Stimulated activated CD8-positive, alpha-beta memory T cell treated with anti-CD3 and anti-CD28 coated beads, Interleukin-12 subunit alpha, Interleukin-12 subunit beta, amount 100 ng/mL, for 1 hour (primary cell): ENCODE results near the gene TMEM270.

Source experiments
- DNase-seq: peaks from one replicate; pipeline ENCODE4 v3.0.0-alpha.2; 2020; ENCODE audit warnings: low read depth

Gene TMEM270

GRCh38 chr7:73888959-73889358, 28.0 kb downstream of the TMEM270 start:
- no peak for DNase-seq

- no peak for DNase-seq
These were observed 29.7 kb downstream of the TMEM270 start for GRCh38 chr7:73890555-73891147.

GRCh38 chr7:73891178-73891885, 30.4 kb downstream of the TMEM270 start:
- DNase-seq: no peak

GRCh38 chr7:73892003-73892999, 31.3 kb downstream of the TMEM270 start:
- no peak for DNase-seq

GRCh38 chr7:73893342-73894101, 32.6 kb downstream of the TMEM270 start:
- no peak for DNase-seq

GRCh38 chr7:73894166-73894565, 33.2 kb downstream of the TMEM270 start:
- no peak for DNase-seq

- no peak for DNase-seq
These were observed 34.0 kb downstream of the TMEM270 start for GRCh38 chr7:73894733-73895551.

- no peak for DNase-seq
These were observed 34.7 kb downstream of the TMEM270 start for GRCh38 chr7:73895626-73896025.

GRCh38 chr7:73896454-73896853, 35.5 kb downstream of the TMEM270 start:
- DNase-seq: no peak

- DNase-seq: no peak
These were observed 38.8 kb downstream of the TMEM270 start for GRCh38 chr7:73899731-73900142.

GRCh38 chr7:73900286-73900685, 39.3 kb downstream of the TMEM270 start:
- DNase-seq: no peak

GRCh38 chr7:73901231-73901822, 40.4 kb downstream of the TMEM270 start:
- DNase-seq: no peak

- no peak for DNase-seq
These were observed 41.1 kb downstream of the TMEM270 start for GRCh38 chr7:73901823-73902597.

GRCh38 chr7:73903321-73904218, 42.6 kb downstream of the TMEM270 start:
- DNase-seq: no peak

- DNase-seq: no peak
These were observed 43.5 kb downstream of the TMEM270 start for GRCh38 chr7:73904219-73905137.

GRCh38 chr7:73905360-73905759, 44.4 kb downstream of the TMEM270 start:
- DNase-seq: no peak

- no peak for DNase-seq
These were observed 45.9 kb downstream of the TMEM270 start for GRCh38 chr7:73906874-73907273.
